HCT116 (cell line): Measurements from ENCODE around the gene ZNF319. TPM values are rescaled to one million over a fixed set of nuclear protein-coding genes. Genes with fewer than 3 reads are reported as not detected.
A peak's percentile ranks its signal among the peaks of the same experiment; 100 is the strongest.

ENCODE experiments used
- ATAC-seq: fragments of 200-7000 bp; cut with Tn5 transposase; 2 replicates; pipeline ENCODE4 v1.9.1; 2020; ENCODE audit warnings: mild to moderate bottlenecking, moderate library complexity
- BruUV-seq: library from RNA; stranded (reverse); fragments of 400-500 nt; replicated peaks from 2 replicates; lab custom pipeline; 2021; lab: Mats Ljungman, UMichigan
- CTCF ChIA-PET: fragments of 300-600 bp; sonication (Branson Sonifier 250); formaldehyde crosslinking; loops from one replicate; lab custom pipeline; 2021; ENCODE audit warnings: antibody characterized with exemption; lab: Charles Lee
- POLR2A ChIA-PET: fragments of 300-600, 350-600 bp; sonication (Branson Sonifier 250); formaldehyde crosslinking; loops from one replicate; lab custom pipeline; 2021; ENCODE audit warnings: antibody characterized with exemption; lab: Charles Lee
- RAD21 ChIA-PET, 2 experiments: fragments of 300-600 bp; sonication (Branson Sonifier 250); formaldehyde crosslinking; loops; one replicate each; lab custom pipeline; 2023; ENCODE audit warnings: low total read pairs in 2 of 2; ENCODE audit not compliant: uncharacterized antibody in 2 of 2, unreplicated experiment in 2 of 2, low non-redundant PET in 1 of 2; lab: Charles Lee
- DNase-seq: peaks from one replicate; pipeline ENCODE4 v3.0.0-alpha.2; 2010; ENCODE audit warnings: low read depth, low spot score
- H2AFZ ChIP-seq: fragments of 200-600 bp; shearing (Covaris generic), sonication (generic); 2 replicates; pipeline ENCODE4 v1.6.1; 2017; ENCODE audit warnings: low read depth, mixed run types, mixed read lengths, antibody characterized with exemption, low read length; ENCODE audit not compliant: poor library complexity, severe bottlenecking
- H3K27ac ChIP-seq: 2 replicates; pipeline ENCODE4 v1.5.1; 2012; ENCODE audit warnings: low read depth, low read length
- H3K27me3 ChIP-seq: fragments of 200-600 bp; sonication (generic); 2 replicates; pipeline ENCODE4 v1.6.1; 2016; ENCODE audit warnings: mixed run types, low read length, mixed read lengths; ENCODE audit not compliant: insufficient read depth
- H3K36me3 ChIP-seq, 2 experiments: fragments of 200-500 bp in 1 of 2; fragments of 200-600 bp in 1 of 2; sonication (Bioruptor generic) in 1 of 2; sonication (generic) in 1 of 2; 2 replicates each; pipeline versions ENCODE4 v1.5.1 to v1.6.1; 2014 to 2016; ENCODE audit warnings: low read length in 2 of 2, inconsistent platforms in 1 of 2, mixed read lengths in 1 of 2, mixed run types in 1 of 2; ENCODE audit not compliant: insufficient read depth in 2 of 2, control insufficient read depth in 1 of 2
- H3K4me1 ChIP-seq, 2 experiments: fragments of 200-600 bp in 1 of 2; sonication (generic) in 1 of 2; 2 replicates each; pipeline versions ENCODE4 v1.5.1 to v1.6.1; 2012 to 2017; ENCODE audit warnings: low read length in 2 of 2, inconsistent platforms in 1 of 2, mild to moderate bottlenecking in 1 of 2, mixed read lengths in 1 of 2, mixed run types in 1 of 2, moderate library complexity in 1 of 2; ENCODE audit not compliant: insufficient read depth in 2 of 2, control insufficient read depth in 1 of 2
- H3K4me2 ChIP-seq: fragments of 200-600 bp; sonication (generic); 2 replicates; pipeline ENCODE4 v1.6.1; 2017; ENCODE audit warnings: mixed run types, low read length, mixed read lengths
- H3K4me3 ChIP-seq, 2 experiments: fragments of 200-600 bp in 1 of 2; sonication (generic) in 1 of 2; replicated peaks in 1 of 2; 2 replicates each; pipeline ENCODE4 v1.5.1; 2011 to 2016; ENCODE audit warnings: low read length in 2 of 2, control low read depth in 1 of 2, low read depth in 1 of 2, mild to moderate bottlenecking in 1 of 2, mixed read lengths in 1 of 2, mixed run types in 1 of 2
- H3K79me2 ChIP-seq: fragments of 200-600 bp; sonication (generic); 2 replicates; pipeline ENCODE4 v1.6.1; 2017; ENCODE audit warnings: mild to moderate bottlenecking, mixed run types, low read length, moderate library complexity, mixed read lengths; ENCODE audit not compliant: insufficient read depth
- H3K9ac ChIP-seq: fragments of 200-600 bp; sonication (generic); 2 replicates; pipeline ENCODE4 v1.6.1; 2016; ENCODE audit warnings: low read length, mixed read lengths
- H3K9me2 ChIP-seq: fragments of 200-600 bp; sonication (generic), shearing (Covaris generic); 2 replicates; pipeline ENCODE4 v1.6.1; 2017; ENCODE audit warnings: mixed run types, mild to moderate bottlenecking, moderate library complexity; ENCODE audit not compliant: insufficient read depth
- H3K9me3 ChIP-seq, 2 experiments: fragments of 200-500 bp in 1 of 2; fragments of 200-600 bp in 1 of 2; sonication (Bioruptor generic) in 1 of 2; sonication (generic) in 1 of 2; 2 replicates each; pipeline ENCODE4 v1.6.1; 2014 to 2017; ENCODE audit warnings: low read length in 2 of 2, mixed read lengths in 2 of 2, inconsistent platforms in 1 of 2, low read depth in 1 of 2, mild to moderate bottlenecking in 1 of 2, mixed run types in 1 of 2, moderate library complexity in 1 of 2; ENCODE audit not compliant: control insufficient read depth in 1 of 2, insufficient read depth in 1 of 2
- H4K20me1 ChIP-seq: fragments of 200-600 bp; sonication (generic), shearing (Covaris generic); 2 replicates; pipeline ENCODE4 v1.6.1; 2017; ENCODE audit warnings: mixed run types, mild to moderate bottlenecking, moderate library complexity; ENCODE audit not compliant: insufficient read depth
- CBX3 ChIP-seq: IDR thresholded peaks from 2 replicates; pipeline ENCODE4 v1.6.1; 2012; ENCODE audit warnings: low read depth
- CEBPB ChIP-seq: IDR thresholded peaks from 2 replicates; pipeline ENCODE4 v1.6.1; 2012; ENCODE audit warnings: low read depth
- EGR1 ChIP-seq: IDR thresholded peaks from 2 replicates; pipeline ENCODE4 v1.6.1; 2012; ENCODE audit warnings: low read depth
- ELF1 ChIP-seq: IDR thresholded peaks from 2 replicates; pipeline ENCODE4 v1.6.1; 2012; ENCODE audit warnings: low read depth, borderline replicate concordance
- EZH2phosphoT487 ChIP-seq: fragments of 200-600 bp; IDR thresholded peaks from 2 replicates; pipeline ENCODE4 v1.6.1; 2018; ENCODE audit warnings: antibody characterized with exemption, borderline replicate concordance
- JUND ChIP-seq: IDR thresholded peaks from 2 replicates; pipeline ENCODE4 v1.6.1; 2012
- POLR2A ChIP-seq: IDR thresholded peaks from 2 replicates; pipeline ENCODE4 v1.7.0; 2011; ENCODE audit warnings: borderline replicate concordance; ENCODE audit not compliant: insufficient read depth, insufficient read length; ENCODE audit errors: extremely low read depth
- POLR2AphosphoS5 ChIP-seq: IDR thresholded peaks from 2 replicates; pipeline ENCODE4 v1.6.1; 2011; ENCODE audit warnings: mild to moderate bottlenecking, low read depth, low read length, moderate library complexity
- REST ChIP-seq: IDR thresholded peaks from 2 replicates; pipeline ENCODE4 v1.6.1; 2012; ENCODE audit warnings: low read depth
- SP1 ChIP-seq: IDR thresholded peaks from 2 replicates; pipeline ENCODE4 v1.6.1; 2012; ENCODE audit warnings: low read depth
- SRF ChIP-seq: IDR thresholded peaks from 2 replicates; pipeline ENCODE4 v1.6.1; 2012; ENCODE audit warnings: low read depth
- TCF7L2 ChIP-seq: IDR thresholded peaks from 2 replicates; pipeline ENCODE4 v1.7.0; 2011; ENCODE audit warnings: borderline replicate concordance, inconsistent platforms; ENCODE audit not compliant: insufficient read depth, insufficient read length; ENCODE audit errors: extremely low read depth
- YY1 ChIP-seq: IDR thresholded peaks from 2 replicates; pipeline ENCODE4 v1.6.1; 2011; ENCODE audit warnings: low read length, low read depth, moderate library complexity, mild to moderate bottlenecking; ENCODE audit not compliant: insufficient replicate concordance; ENCODE audit errors: extremely low read depth
- intact Hi-C: fragments of 100-400 bp; cut with micrococcal nuclease; formaldehyde crosslinking; loops from 2 replicates; pipeline ENCODE4 v1.10.0; 2022
- total RNA-seq: library from RNA; stranded (reverse); gene quantifications from one replicate; pipeline ENCODE4 v1.2.1, GENCODE V29; 2021; ENCODE audit not compliant: unreplicated experiment
- TF ChIP-seq, protein P1 (sequence below): IDR thresholded peaks from 2 replicates; pipeline ENCODE4 v1.6.1; 2012
- TF ChIP-seq, protein P2 (sequence below), 3 experiments: fragments of 200-600 bp in 1 of 3; sonication (generic) in 1 of 3; IDR thresholded peaks in 2 of 3; conservative IDR thresholded peaks in 1 of 3; 2 replicates each; pipeline ENCODE4 v1.5.1; 2012 to 2017; ENCODE audit warnings: low read depth in 2 of 3, low read length in 2 of 3, antibody characterized with exemption in 1 of 3, borderline replicate concordance in 1 of 3, control low read depth in 1 of 3, mild to moderate bottlenecking in 1 of 3, mixed read lengths in 1 of 3, mixed run types in 1 of 3, moderate library complexity in 1 of 3; ENCODE audit not compliant: insufficient read depth in 1 of 3

ZNF319 gene
- total RNA-seq, 1 experiment from 2014 or later, result 7.1 TPM

DNA sequence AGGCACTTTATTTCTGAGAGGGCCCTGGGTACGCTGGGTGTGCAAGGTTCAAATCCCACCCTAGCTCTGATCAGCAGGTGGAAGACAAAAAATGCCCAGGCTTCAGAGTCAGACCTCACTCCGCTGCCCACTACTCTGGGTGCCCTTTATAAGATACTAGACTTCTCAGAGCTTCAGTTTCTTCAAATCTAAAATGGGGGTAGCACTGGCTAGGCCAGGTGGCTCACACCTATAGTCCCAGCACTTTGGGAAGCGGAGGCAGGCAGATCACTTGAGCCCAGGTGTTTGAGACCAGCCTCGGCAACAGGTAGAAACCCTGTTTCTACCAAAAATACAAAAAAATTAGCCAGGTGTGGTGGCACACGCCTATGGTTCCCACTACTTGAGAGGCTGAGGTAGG is 2.5 kb upstream of the ZNF319 start:
- TF ChIP-seq JUND, result no peak
- TF ChIP-seq CEBPB, result no peak
- no peak for TF ChIP-seq SP1

DNA sequence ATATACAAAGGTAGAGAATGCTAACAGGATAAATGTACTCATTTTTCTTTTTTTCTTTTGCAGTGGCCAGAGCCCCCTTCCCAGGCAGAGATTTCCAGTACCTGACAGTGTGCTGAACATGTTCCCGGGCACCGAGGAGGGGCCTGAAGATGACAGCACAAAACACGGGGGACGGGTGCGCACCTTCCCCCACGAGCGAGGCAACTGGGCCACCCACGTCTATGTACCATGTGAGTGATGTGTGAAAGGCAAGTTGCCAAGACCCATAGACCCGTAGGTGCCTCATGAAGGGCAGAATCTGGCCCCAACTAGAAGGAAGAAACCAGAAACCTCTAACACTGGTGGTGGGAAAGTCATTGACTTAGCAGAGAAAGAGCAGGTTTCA is 1.9 kb upstream of the ZNF319 start:
- POLR2A ChIA-PET, result no interaction called here
- Histone ChIP-seq H2AFZ (no peak overlapping the region), H3K27me3 (no peaks in the 10 kb centered on the region), H4K20me1 (no peaks in the 10 kb centered on the region), H3K9me2 (no peaks in the 10 kb centered on the region), H3K4me2 (peak overlapping the region; percentile 99), H3K9ac (peak overlapping the region; percentile 74; the same call in 1 of the 2 replicates), H3K79me2 (peaks cover 17% of the 10 kb centered on the region), H3K4me3 (peak overlapping the region; percentile 83 to 85), H3K4me1 (peaks cover 18 to 30% of the 10 kb centered on the region in 2 experiments; a peak in 3 of 4 replicates), H3K9me3 (no peaks in the 10 kb centered on the region), H3K27ac (no peak overlapping the region), H3K36me3 (peaks cover 12 to 18% of the 10 kb centered on the region in 2 experiments; a peak in 3 of 4 replicates)
- ATAC-seq, result no peak
- intact Hi-C loops, result loop anchor here (10.0 kb wide), 1 partner anchor 278 kb away; no protein-coding TSS in a partner anchor
- BruUV-seq, result no TSS peak
- RAD21 ChIA-PET, result no interaction called here
- CTCF ChIA-PET, result no interaction called here
- DNase-seq, result no peak
- no peak for TF ChIP-seq REST
- no peak for TF ChIP-seq POLR2AphosphoS5
- TF ChIP-seq TCF7L2, result no peak
- no peak for TF ChIP-seq YY1
- no peak for TF ChIP-seq EGR1
- TF ChIP-seq CEBPB, result no peak
- TF ChIP-seq POLR2A, result no peak
- TF ChIP-seq ELF1, result no peak
- TF ChIP-seq CBX3, result no peak
- TF ChIP-seq, protein P1, sequence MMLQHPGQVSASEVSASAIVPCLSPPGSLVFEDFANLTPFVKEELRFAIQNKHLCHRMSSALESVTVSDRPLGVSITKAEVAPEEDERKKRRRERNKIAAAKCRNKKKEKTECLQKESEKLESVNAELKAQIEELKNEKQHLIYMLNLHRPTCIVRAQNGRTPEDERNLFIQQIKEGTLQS, result no peak
- no peak for TF ChIP-seq SRF
- TF ChIP-seq, protein P2, sequence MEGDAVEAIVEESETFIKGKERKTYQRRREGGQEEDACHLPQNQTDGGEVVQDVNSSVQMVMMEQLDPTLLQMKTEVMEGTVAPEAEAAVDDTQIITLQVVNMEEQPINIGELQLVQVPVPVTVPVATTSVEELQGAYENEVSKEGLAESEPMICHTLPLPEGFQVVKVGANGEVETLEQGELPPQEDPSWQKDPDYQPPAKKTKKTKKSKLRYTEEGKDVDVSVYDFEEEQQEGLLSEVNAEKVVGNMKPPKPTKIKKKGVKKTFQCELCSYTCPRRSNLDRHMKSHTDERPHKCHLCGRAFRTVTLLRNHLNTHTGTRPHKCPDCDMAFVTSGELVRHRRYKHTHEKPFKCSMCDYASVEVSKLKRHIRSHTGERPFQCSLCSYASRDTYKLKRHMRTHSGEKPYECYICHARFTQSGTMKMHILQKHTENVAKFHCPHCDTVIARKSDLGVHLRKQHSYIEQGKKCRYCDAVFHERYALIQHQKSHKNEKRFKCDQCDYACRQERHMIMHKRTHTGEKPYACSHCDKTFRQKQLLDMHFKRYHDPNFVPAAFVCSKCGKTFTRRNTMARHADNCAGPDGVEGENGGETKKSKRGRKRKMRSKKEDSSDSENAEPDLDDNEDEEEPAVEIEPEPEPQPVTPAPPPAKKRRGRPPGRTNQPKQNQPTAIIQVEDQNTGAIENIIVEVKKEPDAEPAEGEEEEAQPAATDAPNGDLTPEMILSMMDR (IDR thresholded peaks at IDR 0.05 in 2 of 3, conservative IDR thresholded peaks at IDR 0.05 in 1 of 3; ENCODE audit: borderline replicate concordance in 1 of 3, insufficient read depth in 1 of 3, low read depth in 2 of 3, low read length in 2 of 3), result no peak
- TF ChIP-seq EZH2phosphoT487, result no peak

More for the DNA sequence above, 2.5 kb upstream of the ZNF319 start:
- Histone ChIP-seq H3K36me3 (peaks cover 12 to 18% of the 10 kb centered on the region in 2 experiments; a peak in 3 of 4 replicates), H3K4me2 (no peak overlapping the region), H3K27me3 (no peaks in the 10 kb centered on the region), H3K9me2 (no peaks in the 10 kb centered on the region), H2AFZ (no peak overlapping the region), H3K27ac (no peak overlapping the region), H3K9me3 (no peaks in the 10 kb centered on the region), H3K4me3 (no peak overlapping the region), H3K9ac (no peak overlapping the region), H4K20me1 (no peaks in the 10 kb centered on the region), H3K79me2 (peaks cover 19% of the 10 kb centered on the region), H3K4me1 (peaks cover 18 to 30% of the 10 kb centered on the region in 2 experiments; a peak in 3 of 4 replicates)
- intact Hi-C loops, result loop anchor here (10.0 kb wide), 1 partner anchor 278 kb away; no protein-coding TSS in a partner anchor
- no peak for DNase-seq
- RAD21 ChIA-PET, result no interaction called here
- no peak for ATAC-seq
- CTCF ChIA-PET, result no interaction called here
- no TSS peak for BruUV-seq
- POLR2A ChIA-PET, result no interaction called here
